ENCODE measurements around the gene TEX13D.

Gene TEX13D

GRCh38 chrX:124346117-124346876, 13.8 kb downstream of the TEX13D start, which contains the start of gene SH2D1A:
TSS of gene SH2D1A (plus strand) at chrX:124346563. CDS start at chrX:124346643, 80 bp downstream.
- no peak within 1 kb of the TSS for H3K27ac Mint-ChIP-seq
- no peak within 1 kb of the TSS for H3K4me3 Mint-ChIP-seq
- H3K27me3 Mint-ChIP-seq (ENCODE audit: low read depth, poor library complexity): no peaks in the 10 kb centered on the region
- H3K4me1 Mint-ChIP-seq: peaks cover 15% of the 10 kb centered on the region
- TF ChIP-seq, protein P1, sequence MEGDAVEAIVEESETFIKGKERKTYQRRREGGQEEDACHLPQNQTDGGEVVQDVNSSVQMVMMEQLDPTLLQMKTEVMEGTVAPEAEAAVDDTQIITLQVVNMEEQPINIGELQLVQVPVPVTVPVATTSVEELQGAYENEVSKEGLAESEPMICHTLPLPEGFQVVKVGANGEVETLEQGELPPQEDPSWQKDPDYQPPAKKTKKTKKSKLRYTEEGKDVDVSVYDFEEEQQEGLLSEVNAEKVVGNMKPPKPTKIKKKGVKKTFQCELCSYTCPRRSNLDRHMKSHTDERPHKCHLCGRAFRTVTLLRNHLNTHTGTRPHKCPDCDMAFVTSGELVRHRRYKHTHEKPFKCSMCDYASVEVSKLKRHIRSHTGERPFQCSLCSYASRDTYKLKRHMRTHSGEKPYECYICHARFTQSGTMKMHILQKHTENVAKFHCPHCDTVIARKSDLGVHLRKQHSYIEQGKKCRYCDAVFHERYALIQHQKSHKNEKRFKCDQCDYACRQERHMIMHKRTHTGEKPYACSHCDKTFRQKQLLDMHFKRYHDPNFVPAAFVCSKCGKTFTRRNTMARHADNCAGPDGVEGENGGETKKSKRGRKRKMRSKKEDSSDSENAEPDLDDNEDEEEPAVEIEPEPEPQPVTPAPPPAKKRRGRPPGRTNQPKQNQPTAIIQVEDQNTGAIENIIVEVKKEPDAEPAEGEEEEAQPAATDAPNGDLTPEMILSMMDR (IDR thresholded peaks at IDR 0.05): no peak
- no peak for DNase-seq
- no peaks in the 10 kb centered on the region for H3K36me3 Mint-ChIP-seq (ENCODE audit: low read depth)
- no peaks in the 10 kb centered on the region for H3K9me3 Mint-ChIP-seq

DNA sequence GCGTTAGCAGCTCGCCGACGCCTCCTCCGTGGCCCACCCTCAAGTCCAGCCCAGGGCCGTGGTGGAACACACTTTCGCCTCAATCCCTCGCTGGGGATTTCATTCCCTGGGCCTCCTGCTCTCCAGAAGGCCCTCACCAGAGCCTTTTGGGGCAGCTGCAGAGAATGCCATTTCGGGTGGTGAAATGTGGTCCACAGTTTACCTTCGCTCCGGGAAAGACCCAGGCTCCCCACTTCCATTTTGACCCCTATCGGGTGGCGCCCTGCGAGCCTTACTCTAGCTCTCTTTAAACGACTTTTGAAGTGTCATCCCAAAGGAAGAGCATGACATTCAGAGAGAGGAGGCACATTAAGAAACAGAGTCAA, 14.4 kb downstream of the TEX13D start:
- Mint-ChIP-seq H3K4me1 (peaks cover 15% of the 10 kb centered on the region), H3K27ac (no peak overlapping the region), H3K9me3 (no peaks in the 10 kb centered on the region), H3K4me3 (no peak overlapping the region), H3K27me3 (ENCODE audit: low read depth, poor library complexity) (no peaks in the 10 kb centered on the region), H3K36me3 (ENCODE audit: low read depth) (no peaks in the 10 kb centered on the region)
- DNase-seq: no peak
- TF ChIP-seq, protein P1 (IDR thresholded peaks at IDR 0.05): no peak

- Mint-ChIP-seq H3K36me3 (ENCODE audit: low read depth) (no peaks in the 10 kb centered on the region), H3K27me3 (ENCODE audit: low read depth, poor library complexity) (no peaks in the 10 kb centered on the region), H3K9me3 (no peaks in the 10 kb centered on the region), H3K4me1 (peaks cover 15% of the 10 kb centered on the region), H3K27ac (no peak overlapping the region), H3K4me3 (no peak overlapping the region)
- DNase-seq: no peak
- TF ChIP-seq, protein P1 (IDR thresholded peaks at IDR 0.05): no peak
These were observed 14.8 kb downstream of the TEX13D start for GRCh38 chrX:124347242-124347641.

- Mint-ChIP-seq H3K27me3 (ENCODE audit: low read depth, poor library complexity) (no peaks in the 10 kb centered on the region), H3K4me1 (peaks cover 15% of the 10 kb centered on the region), H3K36me3 (ENCODE audit: low read depth) (no peaks in the 10 kb centered on the region), H3K9me3 (no peaks in the 10 kb centered on the region), H3K4me3 (no peak overlapping the region), H3K27ac (peak overlapping the region; percentile 74)
- TF ChIP-seq, protein P1 (IDR thresholded peaks at IDR 0.05): no peak
- DNase-seq: no peak
These were observed 15.7 kb downstream of the TEX13D start for GRCh38 chrX:124348182-124348581.

DNA sequence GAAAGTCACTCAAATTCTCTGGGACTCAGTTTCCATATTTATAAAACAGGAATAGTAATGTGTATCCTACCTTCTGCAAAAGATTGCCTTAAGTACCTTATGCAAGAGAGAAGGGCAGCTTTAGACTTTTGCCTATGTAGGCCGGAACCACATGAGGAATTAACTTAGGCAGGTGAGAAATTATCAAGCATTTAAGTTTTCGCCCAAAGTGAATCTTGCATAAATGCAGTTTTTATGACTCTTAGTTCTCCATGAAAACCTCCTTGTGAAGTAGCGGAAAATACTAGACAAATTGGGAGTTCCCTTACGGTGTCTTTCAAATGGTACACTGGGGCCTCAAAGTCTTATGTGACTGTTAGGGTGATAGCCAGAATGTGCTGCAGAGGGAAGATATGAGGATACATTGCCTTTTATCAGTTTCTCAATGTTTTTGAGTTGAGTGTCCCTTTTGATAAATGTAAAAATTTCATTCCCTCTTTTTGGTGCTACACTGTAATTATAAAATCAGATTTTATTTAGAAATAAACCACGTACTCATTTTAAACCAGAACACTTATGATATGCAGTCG, 16.5 kb downstream of the TEX13D start:
- TF ChIP-seq, protein P1 (IDR thresholded peaks at IDR 0.05): no peak
- Mint-ChIP-seq H3K27ac (no peak overlapping the region), H3K4me1 (peaks cover 15% of the 10 kb centered on the region), H3K36me3 (ENCODE audit: low read depth) (no peaks in the 10 kb centered on the region), H3K27me3 (ENCODE audit: low read depth, poor library complexity) (no peaks in the 10 kb centered on the region), H3K4me3 (no peak overlapping the region), H3K9me3 (no peaks in the 10 kb centered on the region)
- no peak for DNase-seq

DNA sequence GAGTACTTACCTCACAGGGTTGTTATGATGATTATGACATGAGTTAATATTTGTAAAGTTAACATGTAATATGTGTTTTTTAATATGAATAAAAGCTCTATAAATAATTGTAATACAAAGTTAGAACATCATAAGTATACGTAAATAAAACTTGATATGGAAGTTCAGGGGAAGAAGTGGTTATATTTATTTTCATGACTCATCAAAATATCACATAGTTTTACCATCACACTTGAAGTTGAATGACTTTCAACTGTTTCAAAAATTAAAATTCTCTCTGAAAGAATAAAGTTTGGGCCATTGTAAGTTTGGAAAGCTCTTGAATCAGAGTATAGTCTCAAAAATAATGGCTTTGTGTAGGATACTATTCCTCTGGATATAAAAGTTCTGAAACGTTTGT, 22.2 kb downstream of the TEX13D start:
- H3K9me3 Mint-ChIP-seq: no peaks in the 10 kb centered on the region
- no peaks in the 10 kb centered on the region for H3K36me3 Mint-ChIP-seq (ENCODE audit: low read depth)
- no peak for DNase-seq
- TF ChIP-seq, protein P1 (IDR thresholded peaks at IDR 0.05): no peak
- H3K4me3 Mint-ChIP-seq: no peak overlapping the region
- H3K4me1 Mint-ChIP-seq: no peaks in the 10 kb centered on the region
- no peak overlapping the region for H3K27ac Mint-ChIP-seq
- H3K27me3 Mint-ChIP-seq (ENCODE audit: low read depth, poor library complexity): peaks cover 3% of the 10 kb centered on the region

Data from nephron progenitor cell (in vitro differentiated cells).